HUES48 (cell line): ENCODE measurements around the gene BMPR1B.
A peak's percentile ranks its signal among the peaks of the same experiment; 100 is the strongest.
"Not testable (repeated sequence)": the region's sequence is repeated elsewhere in the genome, so short reads cannot be mapped to it uniquely, and the experiment has no call there.

ENCODE experiments used
- H3K27ac ChIP-seq: one replicate; pipeline ENCODE4 v1.7.0; 2013; ENCODE audit warnings: low read depth, low read length, inconsistent platforms
- H3K27me3 ChIP-seq: 2 replicates; pipeline ENCODE4 v1.6.1; 2013; ENCODE audit warnings: mild to moderate bottlenecking, low read length; ENCODE audit not compliant: control insufficient read depth, insufficient read depth
- H3K36me3 ChIP-seq: 2 replicates; pipeline ENCODE4 v1.6.1; 2013; ENCODE audit warnings: low read length; ENCODE audit not compliant: control insufficient read depth, insufficient read depth
- H3K4me1 ChIP-seq: 2 replicates; pipeline ENCODE4 v1.6.1; 2013; ENCODE audit warnings: mild to moderate bottlenecking, low read length; ENCODE audit not compliant: control insufficient read depth, insufficient read depth
- H3K4me3 ChIP-seq: 2 replicates; pipeline ENCODE4 v1.5.1; 2013; ENCODE audit warnings: mild to moderate bottlenecking, low read depth, low read length
- H3K9ac ChIP-seq: 2 replicates; pipeline ENCODE4 v1.6.1; 2013; ENCODE audit warnings: mild to moderate bottlenecking, low read depth, low read length, moderate library complexity
- H3K9me3 ChIP-seq: 2 replicates; pipeline ENCODE4 v1.6.1; 2013; ENCODE audit warnings: low read length; ENCODE audit not compliant: control insufficient read depth, insufficient read depth

The BMPR1B gene

DNA sequence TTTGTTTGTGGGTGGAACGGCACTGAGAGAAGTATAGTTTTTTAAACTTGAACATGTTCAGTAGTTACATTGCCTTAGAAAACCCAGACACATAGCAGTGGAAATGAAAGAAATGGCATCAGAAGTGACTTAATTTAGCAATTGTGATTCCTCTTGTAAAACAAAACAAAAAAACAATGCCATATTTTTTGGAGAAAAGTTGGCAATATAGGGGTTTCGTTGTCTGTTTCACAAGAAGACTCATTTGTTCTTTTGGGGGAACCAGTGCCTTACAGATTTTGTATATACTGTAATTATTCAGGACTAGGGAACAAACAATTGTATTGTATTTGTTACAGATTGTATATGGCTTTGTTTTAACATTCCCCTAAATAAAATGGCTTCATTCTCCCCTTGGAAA is 400.3 kb downstream of the BMPR1B start:
- H3K4me3 ChIP-seq, result no peak overlapping the region
- H3K27ac ChIP-seq, result no peak overlapping the region
- H3K36me3 ChIP-seq, result no peaks in the 10 kb centered on the region
- H3K27me3 ChIP-seq, result no peaks in the 10 kb centered on the region
- no peaks in the 10 kb centered on the region for H3K9me3 ChIP-seq
- H3K9ac ChIP-seq, result no peak overlapping the region
- H3K4me1 ChIP-seq, result peaks cover 20% of the 10 kb centered on the region

DNA sequence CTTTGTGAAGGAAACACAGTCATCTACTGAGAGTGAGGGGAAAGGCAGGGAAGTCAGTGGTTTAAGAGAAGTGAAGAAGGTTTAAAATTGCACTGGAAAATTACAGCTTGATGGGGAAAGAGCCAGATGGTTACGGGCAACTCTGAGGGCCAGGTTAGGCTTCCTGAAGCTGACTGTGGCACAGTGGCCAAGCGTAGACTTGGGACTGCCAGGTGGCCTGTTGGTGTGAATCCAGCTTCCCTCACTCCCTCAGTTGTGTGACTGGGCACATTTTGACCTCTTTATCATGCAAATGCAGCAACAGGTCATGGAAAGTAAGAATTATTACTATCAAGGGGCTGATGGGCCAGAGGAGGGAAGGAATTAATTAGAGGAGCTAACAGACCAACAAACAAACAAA is 400.9 kb downstream of the BMPR1B start:
- Histone ChIP-seq H3K9me3 (no peaks in the 10 kb centered on the region), H3K27ac (no peak overlapping the region), H3K9ac (no peak overlapping the region), H3K27me3 (no peaks in the 10 kb centered on the region), H3K4me1 (peaks cover 20% of the 10 kb centered on the region), H3K36me3 (no peaks in the 10 kb centered on the region), H3K4me3 (no peak overlapping the region)

DNA sequence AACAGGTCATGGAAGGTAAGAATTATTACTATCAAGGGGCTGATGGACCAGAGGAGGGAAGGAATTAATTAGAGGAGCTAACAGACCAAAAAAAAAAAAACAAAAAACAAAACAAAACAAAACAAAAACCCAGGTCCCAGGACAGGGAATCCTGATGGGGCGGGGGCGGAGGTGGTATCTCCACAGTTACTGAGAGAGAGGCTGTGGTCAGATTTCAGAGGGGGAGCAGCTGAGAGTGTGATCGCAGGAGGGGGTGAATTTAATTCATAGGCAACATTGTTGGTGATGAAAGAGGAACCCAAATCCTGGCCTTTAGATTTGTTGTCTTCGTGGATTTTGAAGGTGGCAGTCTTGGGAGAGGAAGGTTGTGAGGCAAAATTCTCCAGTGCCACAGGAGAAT is 401.6 kb downstream of the BMPR1B start:
- Histone ChIP-seq H3K27me3 (no peaks in the 10 kb centered on the region), H3K9ac (no peak overlapping the region), H3K27ac (no peak overlapping the region), H3K4me3 (no peak overlapping the region), H3K36me3 (no peaks in the 10 kb centered on the region), H3K9me3 (no peaks in the 10 kb centered on the region), H3K4me1 (peaks cover 20% of the 10 kb centered on the region)

DNA sequence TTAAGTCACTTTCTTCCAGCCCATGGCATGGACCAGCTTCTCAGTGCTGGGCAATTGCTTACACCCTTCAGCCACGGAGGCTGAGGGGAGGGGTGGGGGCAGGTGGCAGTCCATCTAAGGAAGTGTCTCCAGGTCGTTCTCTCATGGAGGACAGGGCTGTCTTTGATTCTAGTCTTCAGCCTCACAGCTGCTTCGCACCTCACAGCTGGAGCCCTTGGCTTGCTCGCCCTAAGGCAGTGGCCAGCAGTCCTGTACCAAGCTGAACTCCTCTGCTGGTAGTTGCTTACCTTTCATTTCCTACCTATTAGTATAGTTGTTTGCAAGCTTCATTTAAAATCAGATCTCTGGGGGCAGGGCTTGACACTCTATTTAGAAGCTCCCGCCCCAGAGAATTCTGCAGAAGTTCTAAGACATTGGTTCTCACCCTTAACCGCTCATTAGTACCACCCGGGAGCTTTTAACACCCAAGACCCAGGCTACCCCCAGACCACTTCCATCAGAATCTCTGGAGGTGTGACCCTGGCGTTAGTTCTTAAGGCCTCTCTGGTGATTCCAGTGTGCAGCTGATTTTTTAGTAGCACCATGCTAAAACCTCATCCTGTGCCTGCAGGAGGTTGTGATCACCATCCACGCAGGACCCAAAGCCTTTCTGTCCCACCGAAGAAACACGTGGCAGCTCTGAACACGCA is 404.2 kb downstream of the BMPR1B start:
- H3K27me3 ChIP-seq, result no peaks in the 10 kb centered on the region
- H3K9me3 ChIP-seq, result no peaks in the 10 kb centered on the region
- H3K36me3 ChIP-seq, result no peaks in the 10 kb centered on the region
- H3K4me3 ChIP-seq, result no peak overlapping the region
- peaks cover 20% of the 10 kb centered on the region for H3K4me1 ChIP-seq
- no peak overlapping the region for H3K27ac ChIP-seq
- H3K9ac ChIP-seq, result no peak overlapping the region

DNA sequence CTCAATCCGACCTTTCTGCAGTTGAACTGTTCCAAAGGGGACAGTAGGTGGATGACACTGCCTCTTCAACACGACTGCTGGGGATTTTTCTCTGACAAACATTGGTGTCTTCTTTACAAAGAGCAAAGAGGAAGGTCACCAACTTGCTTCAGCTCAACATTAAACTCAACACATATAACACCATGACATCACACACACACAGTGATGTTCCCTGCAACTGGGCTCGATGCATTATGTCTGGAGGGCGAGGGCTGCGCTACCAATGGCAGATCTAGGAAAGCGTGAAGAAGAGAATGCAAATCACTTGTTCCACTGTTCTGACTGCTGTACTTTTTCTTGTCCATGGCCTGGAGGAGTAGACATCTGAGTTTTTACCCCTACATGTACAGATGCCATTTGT is 405.1 kb downstream of the BMPR1B start:
- Histone ChIP-seq H3K27me3 (no peaks in the 10 kb centered on the region), H3K9ac (no peak overlapping the region), H3K4me1 (peaks cover 20% of the 10 kb centered on the region), H3K36me3 (no peaks in the 10 kb centered on the region), H3K27ac (no peak overlapping the region), H3K4me3 (no peak overlapping the region), H3K9me3 (no peaks in the 10 kb centered on the region)

DNA sequence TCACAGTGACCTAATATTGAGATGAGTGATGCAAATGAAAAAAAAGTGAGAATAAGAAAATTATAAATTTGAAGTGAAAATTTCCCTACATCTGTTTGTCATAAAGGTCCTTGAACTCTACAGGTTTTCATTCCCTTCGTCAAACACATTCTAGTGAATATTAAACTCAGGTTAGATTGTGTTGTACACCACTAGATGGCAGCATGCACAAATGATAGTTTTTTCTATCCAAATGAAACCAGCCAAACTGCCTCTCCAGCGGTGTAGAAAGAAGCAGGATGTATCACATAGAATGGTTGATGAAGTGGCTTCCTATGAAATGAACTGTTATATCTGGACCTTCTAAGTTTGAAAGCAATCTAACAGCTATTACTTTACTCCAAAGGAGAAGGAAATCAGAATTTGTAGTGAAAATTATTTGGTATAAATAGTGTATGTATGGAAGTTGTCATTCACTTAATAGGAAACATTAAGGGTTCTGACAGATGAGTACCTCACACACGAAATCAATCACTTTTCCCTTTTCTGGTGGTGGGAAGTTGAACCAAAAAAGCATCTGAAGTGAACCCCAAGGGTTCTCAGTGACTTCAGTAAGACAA is 408.3 kb downstream of the BMPR1B start:
- H3K27me3 ChIP-seq, result no peaks in the 10 kb centered on the region
- H3K9me3 ChIP-seq, result no peaks in the 10 kb centered on the region
- no peak overlapping the region for H3K9ac ChIP-seq
- H3K4me3 ChIP-seq, result no peak overlapping the region
- H3K27ac ChIP-seq, result no peak overlapping the region
- 0 out of 2 replicates have a peak, but pooled peaks cover 4% of the 10 kb centered on the region for H3K4me1 ChIP-seq
- no peaks in the 10 kb centered on the region for H3K36me3 ChIP-seq

DNA sequence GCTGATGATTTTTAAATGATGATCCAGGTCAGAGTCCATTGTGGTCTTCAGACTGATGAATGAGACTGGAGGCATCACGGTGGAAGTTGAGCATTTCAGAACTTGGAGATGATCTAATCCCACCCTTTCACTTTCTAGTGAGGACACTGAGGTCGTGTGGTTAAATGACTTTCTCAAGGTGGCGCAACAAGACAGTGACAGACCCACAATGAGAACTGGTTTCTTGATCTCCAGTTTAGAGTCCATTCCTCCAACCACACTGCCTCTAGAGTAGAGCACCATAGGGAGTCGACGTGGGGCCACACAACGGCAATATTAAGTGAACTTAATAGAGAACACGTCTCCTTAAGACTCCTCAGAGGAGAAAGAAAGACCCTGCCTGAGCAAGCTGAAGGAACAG is 410.1 kb downstream of the BMPR1B start:
- no peaks in the 10 kb centered on the region for H3K27me3 ChIP-seq
- H3K9me3 ChIP-seq, result no peaks in the 10 kb centered on the region
- no peak overlapping the region for H3K9ac ChIP-seq
- H3K36me3 ChIP-seq, result no peaks in the 10 kb centered on the region
- H3K4me1 ChIP-seq, result no peaks in the 10 kb centered on the region
- no peak overlapping the region for H3K4me3 ChIP-seq
- H3K27ac ChIP-seq, result no peak overlapping the region

DNA sequence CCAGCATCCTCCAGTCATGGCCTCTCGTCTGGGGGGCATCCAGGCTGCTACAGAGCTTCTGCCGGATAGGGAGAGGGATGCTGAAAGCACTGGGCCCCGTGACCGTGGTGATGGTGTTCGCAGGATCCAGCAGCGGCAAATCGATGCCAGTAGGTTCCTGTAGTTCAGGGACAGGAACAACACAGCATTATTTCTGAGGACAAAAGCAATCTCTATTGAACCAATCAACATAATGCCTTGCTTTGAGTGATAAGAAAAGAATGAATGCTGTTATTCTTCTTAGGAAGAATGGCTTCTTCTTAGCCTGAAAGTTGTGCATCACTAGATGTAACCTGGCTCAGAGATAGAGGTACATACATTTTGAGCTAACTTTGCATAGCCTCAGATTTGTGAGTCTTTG is 412.4 kb downstream of the BMPR1B start:
- Histone ChIP-seq H3K36me3 (no peaks in the 10 kb centered on the region), H3K9me3 (no peaks in the 10 kb centered on the region), H3K27me3 (no peaks in the 10 kb centered on the region), H3K4me3 (no peak overlapping the region), H3K4me1 (no peaks in the 10 kb centered on the region), H3K27ac (no peak overlapping the region), H3K9ac (no peak overlapping the region)

DNA sequence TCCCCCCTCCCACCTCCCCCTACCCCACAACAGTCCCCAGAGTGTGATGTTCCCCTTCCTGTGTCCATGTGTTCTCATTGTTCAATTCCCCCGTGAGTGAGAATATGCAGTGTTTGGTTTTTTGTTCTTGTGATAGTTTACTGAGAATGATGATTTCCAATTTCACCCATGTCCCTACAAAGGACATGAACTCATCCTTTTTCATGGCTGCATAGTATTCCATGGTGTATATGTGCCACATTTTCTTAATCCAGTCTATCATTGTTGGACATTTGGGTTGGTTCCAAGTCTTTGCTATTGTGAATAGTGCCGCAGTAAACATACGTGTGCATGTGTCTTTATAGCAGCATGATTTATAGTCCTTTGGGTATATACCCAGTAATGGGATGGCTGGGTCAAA is 413.6 kb downstream of the BMPR1B start:
- not testable (repeated sequence) for H3K4me1 ChIP-seq, H3K27ac ChIP-seq, H3K9me3 ChIP-seq, H3K9ac ChIP-seq, H3K36me3 ChIP-seq, H3K27me3 ChIP-seq, H3K4me3 ChIP-seq

DNA sequence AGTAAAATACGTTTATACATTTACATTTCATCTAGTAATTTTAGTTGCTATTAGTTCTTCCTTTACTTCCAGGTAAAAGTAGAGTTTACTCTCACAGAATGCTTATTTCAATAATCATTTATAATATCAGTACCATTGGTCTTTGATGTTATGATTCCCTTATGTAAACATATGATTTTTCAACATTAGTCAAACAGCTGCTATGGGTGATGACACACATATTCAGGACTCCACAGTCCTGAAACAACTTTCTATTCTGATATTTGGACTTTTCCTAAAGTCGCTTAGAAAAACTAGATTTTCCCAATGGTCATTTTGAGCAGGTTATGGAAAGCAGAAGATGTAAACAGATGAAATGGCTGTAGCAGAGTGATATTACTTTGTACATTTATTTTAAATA is 421.2 kb downstream of the BMPR1B start:
- Histone ChIP-seq H3K9me3 (peaks cover 5% of the 10 kb centered on the region), H3K4me3 (no peak overlapping the region), H3K27ac (no peak overlapping the region), H3K36me3 (no peaks in the 10 kb centered on the region), H3K9ac (no peak overlapping the region), H3K27me3 (no peaks in the 10 kb centered on the region), H3K4me1 (peaks cover 10% of the 10 kb centered on the region)

DNA sequence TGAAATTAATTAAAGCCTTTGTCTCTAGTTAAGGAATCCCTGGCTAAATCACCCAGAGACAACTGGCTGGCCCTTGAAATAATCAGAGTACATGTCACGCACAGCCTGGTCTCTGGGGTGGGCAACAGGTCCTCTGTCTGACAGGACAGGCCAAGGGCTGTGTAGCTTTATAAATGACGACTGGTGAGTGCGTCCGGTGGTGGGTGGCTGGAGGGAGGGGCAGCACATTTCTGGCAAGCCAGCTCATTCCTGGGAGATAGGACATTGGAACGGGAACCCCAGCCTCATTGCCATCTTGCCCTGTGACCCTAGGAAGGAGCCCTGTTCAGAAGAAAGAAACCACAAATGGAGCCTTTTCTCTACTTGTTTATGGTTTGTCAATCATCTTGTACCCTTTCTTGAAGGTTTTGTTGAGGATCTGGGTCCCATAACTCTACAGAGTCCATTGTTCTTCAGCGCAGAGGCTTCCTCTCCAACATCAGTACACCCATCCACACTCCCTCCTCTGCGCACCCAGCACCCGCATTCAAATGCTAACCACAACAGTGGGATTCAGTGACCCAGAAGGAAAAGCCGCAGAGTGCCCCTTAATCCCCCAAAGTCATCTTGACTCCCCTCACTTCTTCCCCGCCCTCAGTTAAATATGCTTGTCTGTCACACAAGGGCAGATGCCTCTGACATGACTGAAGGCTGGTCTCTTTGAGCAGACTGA is 422.9 kb downstream of the BMPR1B start:
- Histone ChIP-seq H3K27ac (peak overlapping the region; percentile 62), H3K27me3 (no peaks in the 10 kb centered on the region), H3K9ac (no peak overlapping the region), H3K36me3 (no peaks in the 10 kb centered on the region), H3K4me1 (peaks cover 10% of the 10 kb centered on the region), H3K9me3 (peaks cover 5% of the 10 kb centered on the region), H3K4me3 (no peak overlapping the region)
